ENCODE results near the gene CNTROB. TPM values are rescaled to one million over a fixed set of nuclear protein-coding genes. Genes with fewer than 3 reads are reported as not detected.

Gene CNTROB, protein sequence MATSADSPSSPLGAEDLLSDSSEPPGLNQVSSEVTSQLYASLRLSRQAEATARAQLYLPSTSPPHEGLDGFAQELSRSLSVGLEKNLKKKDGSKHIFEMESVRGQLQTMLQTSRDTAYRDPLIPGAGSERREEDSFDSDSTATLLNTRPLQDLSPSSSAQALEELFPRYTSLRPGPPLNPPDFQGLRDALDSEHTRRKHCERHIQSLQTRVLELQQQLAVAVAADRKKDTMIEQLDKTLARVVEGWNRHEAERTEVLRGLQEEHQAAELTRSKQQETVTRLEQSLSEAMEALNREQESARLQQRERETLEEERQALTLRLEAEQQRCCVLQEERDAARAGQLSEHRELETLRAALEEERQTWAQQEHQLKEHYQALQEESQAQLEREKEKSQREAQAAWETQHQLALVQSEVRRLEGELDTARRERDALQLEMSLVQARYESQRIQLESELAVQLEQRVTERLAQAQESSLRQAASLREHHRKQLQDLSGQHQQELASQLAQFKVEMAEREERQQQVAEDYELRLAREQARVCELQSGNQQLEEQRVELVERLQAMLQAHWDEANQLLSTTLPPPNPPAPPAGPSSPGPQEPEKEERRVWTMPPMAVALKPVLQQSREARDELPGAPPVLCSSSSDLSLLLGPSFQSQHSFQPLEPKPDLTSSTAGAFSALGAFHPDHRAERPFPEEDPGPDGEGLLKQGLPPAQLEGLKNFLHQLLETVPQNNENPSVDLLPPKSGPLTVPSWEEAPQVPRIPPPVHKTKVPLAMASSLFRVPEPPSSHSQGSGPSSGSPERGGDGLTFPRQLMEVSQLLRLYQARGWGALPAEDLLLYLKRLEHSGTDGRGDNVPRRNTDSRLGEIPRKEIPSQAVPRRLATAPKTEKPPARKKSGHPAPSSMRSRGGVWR
- 17.9 and 20.2 TPM in 2 replicates for total RNA-seq

DNA sequence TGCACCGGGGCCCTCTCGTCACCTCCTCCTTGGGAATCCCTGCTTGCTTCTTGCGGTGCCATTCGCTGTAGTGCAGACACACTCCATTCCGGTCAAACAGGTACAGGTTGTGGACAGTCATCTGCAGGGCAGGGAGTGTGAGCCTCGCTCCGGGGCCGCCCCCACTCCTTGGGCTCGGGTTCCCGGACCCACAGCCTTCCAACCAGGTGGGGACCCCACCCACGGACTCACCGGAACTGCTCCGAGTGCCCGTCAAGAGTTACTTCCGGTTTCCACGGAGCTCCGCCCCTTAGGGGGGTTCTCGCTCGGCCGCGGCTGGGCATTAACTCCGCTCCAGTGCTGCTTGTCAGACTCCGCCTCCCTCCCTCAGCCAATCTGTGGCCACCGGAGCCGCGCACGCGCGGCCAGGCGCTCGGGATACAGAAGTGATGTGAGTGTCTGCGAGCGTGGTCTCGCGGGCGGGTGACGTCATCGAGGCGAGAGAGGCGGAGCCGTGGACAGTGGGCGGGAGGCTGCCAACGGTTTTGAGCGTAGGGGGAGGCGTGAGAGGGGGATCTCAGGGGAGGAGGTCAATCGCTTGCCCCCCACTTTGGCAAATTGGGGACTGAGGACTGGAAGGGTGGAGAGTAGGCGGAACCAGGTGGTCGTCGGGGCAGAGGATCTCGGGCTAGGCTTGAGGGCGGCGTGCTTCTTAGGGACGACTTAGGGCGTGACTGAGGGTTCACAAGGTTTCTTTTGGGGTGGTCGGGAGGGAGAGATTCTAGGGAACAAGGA is at the start of gene CNTROB, which contains the start of gene TRAPPC1:
CNTROB (plus strand) TSS at position 498 of the 774 bp plus-strand sequence. CDS start 874 bp downstream, outside the sequence.
TRAPPC1 (minus strand) TSS at position 238 of the 774 bp plus-strand sequence; CDS start at position 121, 117 bp downstream.

DNA sequence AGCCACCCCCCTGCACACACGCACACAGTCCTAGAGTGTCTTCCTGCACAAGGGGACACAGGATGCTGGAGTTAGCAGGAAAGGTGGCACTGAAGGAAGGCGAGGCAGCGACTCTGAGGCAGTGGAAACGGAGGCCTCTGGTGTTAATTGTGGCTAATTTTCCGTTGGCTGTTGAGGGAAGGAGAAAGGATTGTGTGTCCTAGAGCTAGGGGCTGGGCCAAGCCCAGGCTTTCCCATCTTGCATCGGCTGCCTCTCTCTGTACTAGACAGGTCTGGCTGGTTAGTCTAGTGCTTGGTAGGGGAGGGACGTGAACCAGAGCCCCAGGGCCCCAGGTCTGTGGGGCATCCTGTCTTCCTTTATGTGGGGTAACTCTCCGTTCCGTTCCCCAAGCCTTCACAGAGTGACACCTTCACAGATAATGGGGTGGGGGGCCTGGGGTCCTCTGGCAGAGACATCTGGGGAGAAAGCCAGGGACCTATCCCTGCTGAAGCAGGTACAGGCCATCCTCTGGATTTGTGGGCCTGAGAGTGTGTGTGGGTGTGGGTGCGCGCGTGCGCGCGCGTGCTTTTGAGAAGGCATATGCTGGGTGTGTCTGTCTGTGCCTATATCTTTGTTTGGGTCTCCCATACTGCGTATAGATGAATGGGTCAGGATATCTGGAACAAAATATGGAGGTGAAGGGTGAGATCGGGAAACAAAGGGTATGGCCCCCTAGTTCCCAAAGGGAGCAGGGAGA is 43.7 kb upstream of the CNTROB start, which contains the start of gene CHD3:
CHD3 (plus strand) TSS at position 606 of the 737 bp plus-strand sequence. CDS start 212 bp downstream, outside the sequence.

DNA sequence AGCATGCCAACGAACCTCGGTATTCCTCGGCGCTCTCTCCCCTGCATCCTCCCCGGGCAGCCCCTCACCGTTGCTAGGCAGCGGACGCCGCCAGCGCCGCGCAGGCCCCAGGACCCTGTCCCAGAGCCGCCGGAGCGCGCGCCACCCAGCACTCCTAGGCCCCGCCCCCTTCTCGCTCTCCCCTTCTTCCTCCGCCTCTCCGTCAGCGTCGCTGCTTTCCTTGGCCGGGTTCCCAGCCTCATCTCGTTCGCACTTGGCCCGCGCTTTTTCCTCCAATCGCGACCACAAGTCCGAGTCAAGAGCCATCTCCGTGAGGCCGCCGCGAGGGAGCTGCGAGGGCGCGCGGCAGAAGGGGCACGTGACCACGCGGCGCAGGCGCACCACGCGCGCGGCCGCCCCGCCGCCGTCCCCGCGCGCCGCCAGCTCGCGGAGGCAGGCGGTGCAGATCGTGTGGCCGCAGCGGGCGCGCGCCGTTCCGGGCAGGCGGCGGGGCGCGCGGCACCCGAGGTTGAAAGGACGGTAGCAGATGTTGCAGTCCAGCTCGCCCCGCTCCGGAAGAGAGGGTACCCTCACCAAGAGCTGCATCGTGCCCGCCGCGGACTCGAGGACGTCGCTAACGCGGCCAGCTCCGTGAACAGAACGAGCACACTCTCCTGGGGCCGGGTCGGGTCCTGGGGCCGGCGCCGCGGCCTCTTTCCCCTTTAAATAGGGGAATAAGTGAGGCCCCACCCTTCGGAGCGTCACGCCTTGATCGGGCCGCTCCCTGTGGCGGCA is 16.2 kb upstream of the CNTROB start, which contains the start of gene RNF227:
RNF227 (minus strand) TSS at position 679 of the 774 bp plus-strand sequence; CDS start at position 585, 94 bp downstream.

DNA sequence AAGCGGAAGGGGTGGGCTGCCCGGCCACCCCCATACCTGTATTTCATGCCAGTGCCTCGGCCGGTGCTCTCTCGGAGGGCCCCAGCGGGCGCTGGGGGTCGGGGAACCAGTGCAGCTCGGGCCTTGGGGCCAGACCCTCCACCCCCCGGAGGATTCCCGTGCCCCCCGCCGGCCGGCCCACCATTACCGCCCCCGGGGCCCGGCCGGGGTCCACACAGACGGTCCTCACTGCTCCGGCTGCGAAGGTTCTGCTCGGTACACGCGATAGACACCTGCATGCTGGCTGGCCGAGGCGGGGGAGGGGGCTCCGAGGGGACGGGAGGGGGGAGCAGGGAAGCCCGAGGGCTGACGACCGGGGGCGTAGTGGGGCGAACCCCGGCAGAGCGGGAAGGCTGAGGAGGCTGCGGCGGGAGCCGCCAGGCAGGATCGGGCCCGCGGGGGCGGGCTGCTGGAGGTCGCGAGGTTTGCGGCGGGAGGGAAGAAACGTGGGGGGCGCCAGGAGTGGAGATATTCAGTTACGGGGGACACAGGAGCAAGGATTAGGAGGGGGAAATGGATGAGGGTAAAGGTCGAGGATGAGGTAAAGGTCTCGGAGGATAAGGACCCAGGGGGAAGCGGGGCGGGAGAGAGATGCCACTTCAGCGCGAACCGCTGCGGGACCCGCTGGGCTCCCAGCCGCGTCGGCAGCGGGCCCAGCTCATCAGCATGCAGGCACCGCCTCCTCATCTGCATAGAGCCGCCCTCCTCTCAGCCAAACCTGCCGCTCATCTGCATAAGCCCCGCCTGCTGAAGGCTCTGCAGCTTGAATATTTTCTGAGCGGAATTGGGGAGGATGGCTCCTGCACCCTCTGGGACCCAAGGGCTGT is 2.6 kb upstream of the CNTROB start, which contains the start of gene KCNAB3:
KCNAB3 (minus strand) TSS at position 699 of the 866 bp plus-strand sequence; CDS start at position 278, 421 bp downstream.

Other genes with a start within 250 kb of the CNTROB start
- 47.3 and 58.3 TPM in 2 replicates for gene TP53, start 244.7 kb upstream of the CNTROB start, total RNA-seq
- 9.3 and 13.6 TPM in 2 replicates for gene WRAP53, start 243.7 kb upstream of the CNTROB start, total RNA-seq
- 2.0 and 2.6 TPM in 2 replicates for gene EFNB3, start 227.0 kb upstream of the CNTROB start, total RNA-seq
- 0.21 and 0.33 TPM in 2 replicates for gene DNAH2, start 214.5 kb upstream of the CNTROB start, total RNA-seq
- 7.7 and 8.0 TPM in 2 replicates for gene KDM6B, start 98.0 kb upstream of the CNTROB start, total RNA-seq
- 0.63 TPM in 1 of 2 replicates, not detected in the other for gene TMEM88, start 77.1 kb upstream of the CNTROB start, total RNA-seq
- gene NAA38, start 74.6 kb upstream of the CNTROB start, total RNA-seq: 72.6 and 78.8 TPM in 2 replicates
- gene CYB5D1, start 74.2 kb upstream of the CNTROB start, total RNA-seq: 6.5 and 7.0 TPM in 2 replicates
- 67.2 and 79.1 TPM in 2 replicates for gene CHD3, start 43.4 kb upstream of the CNTROB start, total RNA-seq
- 1.9 and 4.2 TPM in 2 replicates for gene RNF227, start 15.9 kb upstream of the CNTROB start, total RNA-seq
- gene KCNAB3, start 2.4 kb upstream of the CNTROB start, total RNA-seq: 0.21 and 0.33 TPM in 2 replicates
- 88.2 and 93.5 TPM in 2 replicates for gene TRAPPC1, start 260 bp upstream of the CNTROB start, total RNA-seq
- gene GUCY2D, start 70.4 kb downstream of the CNTROB start, total RNA-seq: 0.14 and 0.84 TPM in 2 replicates
- 50.2 and 69.3 TPM in 2 replicates for gene ALOX15B, start 106.9 kb downstream of the CNTROB start, total RNA-seq
- gene ALOX12B, start 155.5 kb downstream of the CNTROB start, total RNA-seq: 1.1 and 3.5 TPM in 2 replicates
- gene ALOXE3, start 186.3 kb downstream of the CNTROB start, total RNA-seq: 2.1 and 3.2 TPM in 2 replicates
- gene HES7, start 191.9 kb downstream of the CNTROB start, total RNA-seq: 1.8 and 1.9 TPM in 2 replicates
- 47.4 and 70.4 TPM in 2 replicates for gene PER1, start 220.2 kb downstream of the CNTROB start, total RNA-seq
- 3.3 and 5.9 TPM in 2 replicates for gene VAMP2, start 230.7 kb downstream of the CNTROB start, total RNA-seq
- gene TMEM107, start 244.2 kb downstream of the CNTROB start, total RNA-seq: 41.7 and 46.1 TPM in 2 replicates

All from airway epithelial cell (primary cell).